Body of pancreas (tissue), 4 donors: ENCODE results near the gene BLOC1S3.

Experiments used
- CTCF ChIP-seq, 7 experiments: fragments of 450-650 bp in 4 of 7; fragments of 200-600 bp in 3 of 7; sonication (generic) in 3 of 7; IDR thresholded peaks; one replicate each; pipeline ENCODE4 v1.5.1; 2016 to 2019; ENCODE audit warnings: antibody characterized with exemption in 7 of 7
- POLR2A ChIP-seq, 3 donors: fragments of 450-650 bp; IDR thresholded peaks; one replicate each; pipeline ENCODE4 v1.6.1; 2016; ENCODE audit warnings: antibody characterized with exemption in 3 of 3, mild to moderate bottlenecking in 2 of 3

- TF ChIP-seq CTCF (IDR thresholded peaks at IDR 0.05) (peak in 6 of 7 experiments; percentile 18 to 46 (median 34)), POLR2A (IDR thresholded peaks at IDR 0.05) (no peak)
Measured at GRCh38 chr19:45161738-45162607, 16.6 kb upstream of the BLOC1S3 start.
